IPS-11a (cell line): ENCODE measurements around the gene TPCN2.
"Not testable (repeated sequence)": the region's sequence is repeated elsewhere in the genome, so short reads cannot be mapped to it uniquely, and the experiment has no call there.

Experiments used
- H3K4me3 ChIP-seq: one replicate; pipeline ENCODE4 v1.5.1; 2013; ENCODE audit warnings: low read depth, low read length, control low read depth

TPCN2 gene

DNA sequence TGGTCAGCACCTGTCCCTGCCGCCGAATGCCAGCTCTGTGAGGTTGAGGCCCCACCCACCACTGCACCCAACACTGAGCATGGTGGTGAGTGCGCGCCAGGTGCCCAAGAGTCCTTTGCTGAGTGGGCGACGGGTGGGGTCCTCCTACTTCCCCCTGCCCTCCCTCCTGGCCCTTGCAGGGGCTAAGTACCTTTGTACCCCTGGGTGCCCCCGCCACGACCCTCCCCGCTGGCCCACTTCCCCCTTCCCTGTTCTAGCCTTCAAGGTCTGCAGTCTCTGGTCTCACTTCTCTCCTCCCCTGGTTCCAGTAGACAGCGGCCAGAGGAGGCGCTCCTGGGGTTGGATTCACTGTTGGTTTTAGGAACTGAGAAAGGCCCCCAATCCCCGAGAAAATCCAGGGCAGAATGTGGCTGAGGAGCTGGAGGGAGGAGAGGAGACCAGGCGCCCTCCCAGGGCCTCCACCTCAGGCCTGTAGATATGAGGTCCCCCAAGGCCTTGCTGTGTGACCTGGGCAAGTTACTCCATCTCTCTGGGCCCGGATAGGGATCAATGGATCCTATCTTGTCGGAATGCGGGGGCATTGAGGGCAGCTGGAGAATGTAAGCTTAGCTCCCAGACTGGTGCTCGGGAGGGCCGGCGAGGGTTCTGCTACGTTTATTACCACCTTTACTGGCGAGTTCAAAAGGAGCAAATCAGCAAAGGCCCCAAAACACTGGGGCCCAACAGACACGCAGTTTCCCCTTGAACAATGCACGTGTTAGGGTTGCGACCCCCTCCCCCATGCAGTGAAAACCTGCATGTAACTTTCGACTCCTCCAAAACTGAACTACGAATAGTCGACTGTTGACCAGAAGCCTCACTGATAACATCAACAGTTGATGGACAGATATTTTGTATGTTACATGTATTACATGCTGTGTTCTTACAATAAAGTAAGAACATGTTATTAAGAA lies 75.1 kb downstream of the TPCN2 start:
- H3K4me3 ChIP-seq, result no peak overlapping the region

DNA sequence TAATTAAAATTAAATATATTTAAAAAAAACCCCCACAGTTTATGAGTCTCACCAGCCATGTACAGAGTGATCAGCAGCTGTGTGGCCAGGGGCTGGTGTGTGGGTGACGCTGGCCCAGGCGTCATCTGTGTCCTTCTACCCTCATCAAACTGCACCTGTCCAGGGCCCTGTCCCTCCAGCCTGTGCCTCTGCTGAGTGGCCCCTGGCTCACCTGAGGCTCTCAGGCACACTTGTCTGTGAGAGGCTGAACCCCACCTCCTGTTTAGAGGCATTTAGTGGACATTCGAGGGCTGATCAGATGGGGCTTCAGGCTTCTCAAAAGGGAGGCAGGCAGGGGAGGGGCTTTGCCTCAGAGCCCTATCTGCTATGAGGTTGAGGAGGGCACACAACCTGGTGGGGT lies 77.1 kb downstream of the TPCN2 start:
- no peak overlapping the region for H3K4me3 ChIP-seq

DNA sequence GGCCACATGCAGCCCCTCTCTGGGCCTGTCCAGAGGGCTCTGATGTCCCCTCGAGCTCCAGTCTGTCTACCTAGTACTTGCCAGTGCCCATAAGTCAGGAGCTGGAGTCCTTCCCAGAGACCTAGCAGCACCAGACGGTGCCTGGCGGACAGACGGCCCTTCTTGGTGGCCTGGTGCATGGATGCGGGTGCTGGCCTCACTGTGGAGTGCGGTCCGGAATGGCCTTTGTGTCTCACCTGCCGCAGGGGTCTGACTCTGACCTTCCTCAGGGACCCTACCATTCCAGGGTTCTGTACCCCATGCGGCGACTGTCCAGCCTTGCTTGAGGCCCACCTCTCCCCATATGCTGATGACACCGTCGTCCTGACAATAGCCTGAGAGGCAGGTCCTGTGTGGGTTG lies 77.6 kb downstream of the TPCN2 start:
- H3K4me3 ChIP-seq, result no peak overlapping the region

DNA sequence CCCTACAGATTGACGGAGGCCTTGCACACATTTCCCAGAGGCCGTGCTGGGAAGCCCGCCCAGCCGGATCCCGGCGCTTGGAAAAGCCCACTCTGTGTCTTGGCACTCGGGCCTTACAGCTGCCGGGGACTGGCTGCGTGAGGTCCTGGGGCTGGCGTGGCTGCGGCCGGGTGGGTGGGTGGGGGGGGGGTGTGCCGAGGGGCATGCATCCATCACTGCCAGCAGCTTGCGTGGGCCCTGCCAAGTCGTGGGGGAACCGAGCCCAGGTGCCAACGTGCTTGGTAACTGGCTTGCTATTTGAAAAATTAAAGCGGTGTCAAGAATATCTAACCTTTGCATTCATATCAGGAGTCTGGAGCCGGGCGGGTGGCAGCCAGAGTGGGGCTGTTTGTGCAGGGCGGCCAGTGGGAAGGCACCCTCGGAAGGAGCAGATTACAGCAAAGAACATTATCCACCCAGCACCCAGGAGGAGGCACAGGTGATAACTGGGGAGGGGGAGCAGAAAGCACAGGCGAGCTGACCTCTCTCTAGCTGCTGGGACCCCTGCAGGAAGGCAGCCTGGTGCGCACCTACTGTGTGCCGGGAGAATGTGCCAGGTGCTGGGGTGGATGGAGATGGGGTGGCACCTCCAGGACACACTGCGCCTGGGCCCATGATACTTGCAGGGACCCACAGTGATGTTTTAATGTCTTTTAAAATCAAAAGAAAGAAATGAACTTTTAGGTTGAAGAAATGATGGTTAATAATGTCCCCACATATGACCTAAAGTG lies 78.5 kb downstream of the TPCN2 start:
- H3K4me3 ChIP-seq, result no peak overlapping the region

DNA sequence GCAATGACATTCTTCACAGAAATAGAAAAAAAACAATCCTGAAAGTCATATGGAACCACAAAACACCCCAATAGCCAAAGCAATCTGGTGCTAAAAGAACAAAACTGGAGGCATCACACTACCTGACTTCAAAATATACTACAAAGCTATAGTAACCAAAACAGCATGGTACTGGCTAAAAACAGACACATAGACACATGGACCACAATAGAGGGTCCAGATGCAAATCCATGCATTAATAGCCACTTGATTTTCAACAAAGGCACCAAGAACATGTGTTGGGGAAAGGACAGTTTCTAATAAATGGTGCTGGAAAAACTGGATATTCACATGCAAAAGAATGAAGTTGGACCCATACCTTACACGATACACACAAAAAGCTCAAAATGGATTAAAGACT lies 79.2 kb downstream of the TPCN2 start:
- H3K4me3 ChIP-seq, result no peak overlapping the region

DNA sequence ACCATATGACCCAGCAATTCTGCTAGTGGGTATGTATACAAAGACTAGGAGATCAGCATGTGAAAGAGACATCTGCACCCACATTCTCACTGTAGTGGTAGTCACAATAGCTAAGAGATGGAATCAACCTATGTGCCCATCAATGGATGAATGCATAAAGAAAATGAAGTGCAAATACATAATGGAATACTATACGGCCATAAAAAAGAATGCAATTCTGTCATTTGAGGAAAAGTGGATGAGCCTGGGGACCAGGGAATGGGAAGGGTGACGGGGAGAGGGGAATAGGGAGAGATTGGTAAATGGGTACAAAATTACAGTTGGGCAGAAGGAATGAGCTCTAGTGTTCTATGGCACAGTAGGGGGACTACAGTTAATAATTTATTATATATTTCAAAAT lies 80.3 kb downstream of the TPCN2 start:
- no peak overlapping the region for H3K4me3 ChIP-seq

DNA sequence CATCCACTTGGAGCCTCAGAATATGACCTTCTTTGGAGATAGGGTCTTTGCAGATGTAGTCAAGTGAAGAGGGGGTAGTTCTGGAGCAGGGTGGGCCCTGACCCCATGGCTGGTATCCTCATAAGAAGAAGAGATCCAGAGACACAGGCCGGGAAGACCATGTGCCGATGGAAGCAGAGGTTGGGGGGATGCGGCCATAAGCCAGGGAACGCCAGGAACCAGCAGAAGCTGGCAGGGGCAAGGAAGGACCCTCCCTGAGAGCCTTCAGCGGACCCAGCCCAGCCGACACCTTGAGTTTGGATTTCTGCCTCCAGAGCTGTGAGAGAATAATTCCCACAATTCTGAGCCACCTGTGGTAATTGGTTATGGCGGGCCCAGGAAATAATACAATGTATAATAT lies 80.9 kb downstream of the TPCN2 start:
- no peak overlapping the region for H3K4me3 ChIP-seq

DNA sequence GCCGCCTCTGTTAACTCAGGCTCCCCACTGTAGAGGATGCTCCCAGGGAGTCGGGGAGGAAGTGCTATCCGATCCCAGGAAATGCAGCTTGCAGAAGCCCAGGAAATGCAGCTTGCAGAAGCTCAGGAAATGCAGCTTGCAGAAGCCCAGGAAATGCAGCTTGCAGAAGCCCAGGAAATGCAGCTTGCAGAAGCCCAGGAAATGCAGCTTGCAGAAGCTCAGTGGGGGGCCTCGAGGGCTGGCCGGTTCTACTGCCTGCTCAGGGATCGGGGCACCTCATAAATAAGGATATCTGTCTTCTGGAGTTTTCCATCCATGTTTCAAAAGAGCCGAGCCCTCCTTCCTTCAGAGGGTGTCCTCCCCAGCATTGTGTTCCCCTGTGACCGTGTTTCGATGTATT lies 81.9 kb downstream of the TPCN2 start:
- H3K4me3 ChIP-seq, result no peak overlapping the region

DNA sequence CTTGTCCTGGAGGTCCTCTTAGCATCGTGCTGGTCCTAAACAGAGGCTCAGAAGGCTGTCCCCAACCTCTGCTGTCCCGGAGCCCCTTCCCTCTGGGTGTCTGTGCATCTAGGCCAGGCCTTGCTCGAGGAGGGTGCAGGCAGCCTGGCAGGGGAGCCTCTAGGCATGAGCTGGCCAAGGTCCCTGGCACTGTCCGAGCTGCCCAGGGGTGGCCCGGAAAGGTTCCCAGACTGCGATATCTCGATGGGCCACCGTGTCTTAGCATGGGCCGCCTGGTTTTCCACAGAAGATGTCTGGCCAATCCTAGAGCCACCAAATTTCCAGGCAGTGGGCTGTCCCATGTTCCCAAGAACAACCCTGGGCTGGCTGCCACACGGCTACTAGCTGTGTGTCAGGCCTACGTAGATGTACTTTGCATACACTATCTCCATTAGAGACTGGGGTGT lies 82.4 kb downstream of the TPCN2 start:
- no peak overlapping the region for H3K4me3 ChIP-seq

DNA sequence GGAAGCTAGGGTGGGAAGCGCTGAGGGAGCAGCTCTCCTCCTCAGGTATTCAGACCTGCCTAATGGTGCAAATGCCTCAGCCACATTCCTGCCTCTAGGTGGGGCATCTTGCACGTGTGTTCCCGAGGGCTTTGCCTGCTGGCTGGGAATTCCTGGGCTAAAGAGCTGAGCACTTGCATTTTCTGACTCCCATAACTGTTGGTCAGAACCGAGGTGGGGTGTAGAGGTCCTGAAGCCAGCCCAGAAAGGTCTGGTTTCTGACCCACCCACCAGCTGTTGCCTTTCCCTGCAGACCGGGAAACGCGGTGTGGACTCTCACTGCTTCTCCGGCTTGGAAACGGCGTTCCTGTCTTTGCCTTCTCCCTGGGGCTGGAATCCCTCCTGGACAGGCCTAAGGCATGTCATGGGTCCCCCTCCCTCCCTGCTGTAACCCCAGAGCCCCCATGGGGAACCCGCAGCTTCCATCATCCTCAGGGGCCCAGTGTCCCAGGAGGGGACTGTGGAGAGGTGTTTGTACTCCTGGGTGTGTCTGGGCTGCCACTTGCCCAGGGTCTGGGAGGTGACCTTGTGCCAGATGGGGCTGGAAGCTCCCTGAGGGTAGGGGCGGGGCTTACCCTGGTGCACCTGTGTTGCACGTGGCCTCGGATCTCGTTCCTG lies 83.0 kb downstream of the TPCN2 start:
- no peak overlapping the region for H3K4me3 ChIP-seq

DNA sequence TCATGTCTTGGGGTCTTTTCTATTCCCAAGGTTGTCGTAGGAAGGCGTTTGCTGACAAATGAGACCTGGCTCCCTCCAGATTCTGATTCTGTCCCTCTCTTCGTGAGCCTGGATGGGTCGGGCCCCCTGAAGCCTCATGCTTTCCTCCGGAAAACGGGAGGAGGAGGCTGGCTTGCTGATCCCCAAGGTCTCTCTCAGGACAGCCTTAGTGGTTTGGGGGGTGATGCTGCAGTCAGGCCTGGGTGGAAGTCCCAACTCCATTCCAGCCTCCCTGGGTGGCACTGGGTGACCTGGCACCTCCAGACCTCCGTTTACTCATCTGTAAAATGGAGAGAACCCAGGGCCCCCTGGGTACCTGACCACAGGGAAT lies 83.6 kb downstream of the TPCN2 start:
- no peak overlapping the region for H3K4me3 ChIP-seq

DNA sequence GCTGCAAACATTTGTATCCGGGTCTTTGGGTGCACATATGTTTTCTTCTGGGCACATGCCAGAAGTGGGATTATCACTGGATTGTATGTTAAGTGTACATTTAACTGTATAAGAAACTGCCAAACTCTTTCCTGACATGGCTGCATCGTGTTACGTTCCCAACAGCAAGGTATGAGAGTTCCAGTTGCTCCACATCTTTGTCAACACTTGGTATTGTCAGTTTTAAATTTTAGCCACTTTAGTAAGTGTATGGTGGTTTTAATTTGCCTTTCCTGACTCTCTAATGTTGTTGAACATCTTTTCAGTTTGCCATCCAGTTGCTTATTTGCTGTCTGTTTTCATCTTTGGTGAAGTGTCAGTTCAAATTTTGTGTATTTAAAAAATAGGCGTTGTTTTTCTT lies 84.5 kb downstream of the TPCN2 start:
- H3K4me3 ChIP-seq, result no peak overlapping the region

DNA sequence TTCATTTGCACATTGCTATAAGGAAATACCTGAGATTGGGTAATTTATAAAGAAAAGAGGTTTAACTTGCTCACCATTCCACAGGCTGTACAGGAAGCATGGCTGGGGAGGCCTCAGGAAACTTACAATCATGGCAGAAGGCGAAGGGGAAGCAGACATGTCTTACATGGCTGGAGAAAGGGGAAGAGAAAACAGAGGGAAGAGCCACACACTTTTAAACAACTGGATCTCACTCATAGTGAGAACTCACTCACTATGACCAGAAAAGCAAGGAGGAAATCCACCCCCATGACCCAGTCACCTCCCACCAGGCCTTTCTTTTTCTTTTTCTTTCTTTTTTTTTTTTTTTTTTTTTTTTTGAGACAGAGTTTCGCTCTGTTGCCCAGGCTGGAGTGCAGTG lies 85.5 kb downstream of the TPCN2 start:
- not testable (repeated sequence) for H3K4me3 ChIP-seq

DNA sequence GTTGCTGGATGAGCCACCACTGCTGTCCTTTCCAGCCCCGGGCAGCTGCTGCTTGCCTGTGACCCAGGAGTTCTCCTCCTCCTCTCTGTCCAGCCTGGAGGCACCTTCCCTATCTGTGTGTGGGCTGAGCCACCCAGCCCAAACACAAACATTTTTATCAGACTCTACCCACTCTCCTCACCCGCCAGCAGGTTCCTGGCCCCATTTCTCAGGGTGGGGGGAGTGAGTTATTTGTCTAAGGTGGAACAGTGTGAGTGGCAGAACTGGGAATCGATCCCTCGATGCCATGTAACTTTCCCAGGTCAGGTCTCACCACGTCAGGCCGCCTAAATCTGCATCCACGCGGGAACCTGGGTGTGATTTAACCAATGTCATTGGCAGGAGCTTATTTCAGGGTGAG lies 86.2 kb downstream of the TPCN2 start:
- H3K4me3 ChIP-seq, result no peak overlapping the region

DNA sequence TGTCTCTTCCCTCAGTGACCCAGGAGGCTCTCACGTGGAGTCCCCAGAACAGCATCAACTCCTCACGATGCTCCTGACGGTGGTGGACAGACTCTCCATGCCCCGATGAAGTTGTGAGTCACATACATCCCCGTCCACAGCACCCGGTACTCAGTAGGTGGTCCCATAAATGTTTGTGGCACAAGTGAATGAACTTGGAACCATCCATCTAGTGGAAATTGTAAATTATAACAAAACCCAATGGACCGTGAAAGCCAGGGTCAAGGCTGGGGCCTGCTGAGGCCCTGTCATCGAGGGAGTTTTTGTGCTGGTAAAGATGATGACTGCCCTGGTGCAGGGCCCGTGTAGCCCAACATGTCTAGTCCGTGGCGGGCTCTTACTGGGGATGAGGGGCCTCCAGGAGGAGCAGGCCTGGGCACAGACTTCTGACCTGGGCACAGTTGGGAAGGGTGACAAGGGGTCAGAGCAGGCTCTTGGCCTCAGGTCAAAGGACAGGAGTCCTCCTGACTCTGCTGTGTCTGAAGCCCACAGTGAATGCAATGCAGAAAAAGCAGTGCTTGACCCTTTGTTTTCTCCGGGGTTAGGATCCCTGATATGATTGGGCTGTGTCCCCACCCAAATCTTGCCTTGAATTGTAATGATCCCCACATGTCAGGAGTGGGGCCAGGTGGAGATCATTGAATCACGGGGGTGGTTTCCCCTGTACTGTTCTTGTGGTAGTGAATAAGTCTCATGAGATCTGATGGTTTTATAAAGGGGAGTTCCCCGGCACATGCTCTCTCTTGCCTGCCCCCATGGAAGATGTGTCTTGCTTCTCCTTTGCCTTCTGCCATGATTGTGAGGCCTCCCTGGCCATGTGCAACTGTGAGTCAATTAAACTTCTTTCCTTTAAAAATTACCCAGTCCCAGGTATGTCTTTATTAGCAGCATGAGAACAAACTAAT lies 87.0 kb downstream of the TPCN2 start:
- H3K4me3 ChIP-seq, result no peak overlapping the region

DNA sequence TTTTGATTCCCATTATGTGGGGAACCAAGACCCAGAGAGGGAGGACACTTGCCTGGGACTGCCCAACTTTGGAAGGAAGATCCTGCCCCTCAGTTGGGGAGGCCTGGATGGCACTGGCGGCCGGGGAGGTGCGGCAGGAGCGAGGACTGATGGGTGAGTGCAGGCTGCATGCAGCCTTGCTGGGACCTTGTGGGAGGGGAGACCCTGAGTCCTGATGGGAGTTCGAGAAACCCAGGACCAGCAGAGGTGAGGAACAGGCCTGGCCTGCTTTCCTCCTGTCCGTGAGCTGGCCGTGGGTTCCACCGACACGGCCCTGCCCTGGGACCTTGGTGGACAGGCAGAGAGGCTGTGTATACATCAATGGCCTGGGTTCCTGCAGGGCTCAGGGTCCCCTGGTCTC lies 87.7 kb downstream of the TPCN2 start:
- H3K4me3 ChIP-seq, result no peak overlapping the region

DNA sequence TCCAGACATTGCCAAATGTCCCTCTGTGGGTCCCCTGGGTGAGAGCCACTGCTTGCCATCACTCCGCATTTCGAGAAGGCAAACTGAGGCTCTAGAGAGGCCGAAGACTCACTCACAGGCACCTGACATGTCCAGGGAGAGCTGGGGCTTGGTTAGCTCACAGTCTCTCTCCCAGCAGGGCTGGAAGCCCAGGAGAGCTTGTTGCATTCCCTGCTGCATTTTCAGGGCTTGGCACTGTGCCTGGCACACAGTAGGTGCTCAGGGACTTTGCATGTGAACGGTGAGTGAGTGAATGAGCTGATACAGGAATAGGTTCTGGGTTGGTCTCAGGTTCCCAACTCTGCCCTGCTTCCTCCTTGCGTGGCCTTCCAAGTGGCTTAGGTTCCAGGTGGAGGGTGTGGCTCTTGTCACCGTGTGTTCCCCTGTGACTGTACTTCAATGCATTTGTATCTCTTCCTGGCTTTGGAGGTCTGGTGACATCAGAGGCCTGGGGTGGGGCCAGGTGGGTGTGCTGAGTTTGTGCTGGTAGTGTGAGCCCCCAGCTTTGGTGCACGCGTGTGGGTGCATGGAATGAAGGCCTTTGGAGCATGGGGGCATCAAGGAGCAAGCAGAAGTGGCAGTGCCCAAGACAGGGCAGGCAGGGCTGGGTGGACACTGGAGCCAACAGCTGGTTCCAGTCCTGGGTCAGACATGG lies 88.6 kb downstream of the TPCN2 start:
- no peak overlapping the region for H3K4me3 ChIP-seq

DNA sequence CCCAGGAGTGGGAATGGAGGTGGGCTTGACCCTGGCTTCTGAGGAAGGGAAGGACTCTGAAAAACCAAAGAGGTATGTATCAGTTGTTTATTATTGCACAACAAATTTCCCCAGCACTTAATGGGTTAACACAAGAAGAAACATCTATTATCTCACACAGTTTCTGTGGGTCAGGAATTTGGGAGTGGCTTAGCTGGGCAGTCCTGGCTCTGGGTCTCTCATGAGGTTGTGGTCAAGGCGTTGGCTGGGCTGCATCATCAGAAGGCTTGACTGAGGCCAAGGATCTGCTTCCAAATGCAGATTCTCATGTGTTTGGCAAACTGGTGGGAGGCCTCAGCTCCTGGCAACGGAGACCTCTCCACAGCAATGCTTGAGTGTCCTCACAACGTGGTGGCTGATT lies 89.5 kb downstream of the TPCN2 start:
- H3K4me3 ChIP-seq, result no peak overlapping the region

DNA sequence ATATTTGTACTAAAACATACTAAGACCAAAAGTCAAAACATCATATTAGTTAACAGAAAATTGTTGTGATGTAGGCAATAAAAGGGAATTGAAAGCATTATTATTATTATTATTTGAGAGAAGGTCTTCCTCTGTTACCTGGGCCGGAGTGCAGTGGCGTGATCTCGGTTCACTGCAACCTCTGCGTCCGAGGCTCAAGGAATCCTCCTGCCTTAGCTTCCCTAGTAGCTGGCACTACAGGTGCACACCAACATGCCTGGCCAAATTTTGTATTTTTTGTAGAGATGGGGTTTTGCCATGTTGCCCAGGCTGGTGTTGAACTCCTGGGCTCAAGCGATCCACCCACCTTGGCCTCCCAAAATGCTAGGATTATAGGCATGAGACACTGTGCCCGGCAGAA lies 91.4 kb downstream of the TPCN2 start:
- H3K4me3 ChIP-seq, result not testable (repeated sequence)

DNA sequence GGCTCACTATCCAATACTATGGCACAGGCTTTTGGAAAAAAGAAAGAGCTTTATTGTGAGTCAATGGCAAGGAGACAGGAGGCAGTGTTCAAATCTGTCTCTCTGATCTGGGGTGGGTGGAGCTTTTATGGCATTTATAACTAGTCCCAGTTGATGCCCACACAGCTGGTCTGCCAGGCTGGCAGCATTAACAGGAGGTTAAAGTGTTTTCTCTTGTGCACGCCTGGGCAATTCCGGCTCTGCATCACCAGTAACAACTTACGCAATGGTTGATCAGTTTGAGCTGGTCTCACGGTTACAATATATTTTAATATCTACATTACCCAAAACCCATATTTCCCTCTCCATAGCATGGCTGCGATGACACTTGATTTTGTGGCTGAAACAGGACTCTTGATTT lies 91.9 kb downstream of the TPCN2 start:
- H3K4me3 ChIP-seq, result no peak overlapping the region
